BJ (cell line): ENCODE measurements around the gene RHEB. TPM values are rescaled to one million over a fixed set of nuclear protein-coding genes. Genes with fewer than 3 reads are reported as not detected.

Experiments used
- CTCF ChIA-PET: fragments of 350-600 bp; formaldehyde crosslinking; extraction: SDS; loops from one replicate; lab custom pipeline; 2021; ENCODE audit warnings: antibody characterized with exemption, inconsistent platforms; lab: Yijun Ruan, JAX
- POLR2A ChIA-PET: fragments of 300-600 bp; sonication (Branson Sonifier 250); formaldehyde crosslinking; extraction: SDS; loops from one replicate; lab custom pipeline; 2021; ENCODE audit warnings: antibody characterized with exemption; lab: Charles Lee
- DNase-seq: peaks from one replicate; pipeline ENCODE4 v3.0.0-alpha.2; 2011; ENCODE audit warnings: low read depth
- H3K27me3 ChIP-seq: 2 replicates; pipeline ENCODE4 v1.6.0; 2011; ENCODE audit warnings: low read length; ENCODE audit not compliant: control insufficient read depth, insufficient read depth
- H3K36me3 ChIP-seq: 2 replicates; pipeline ENCODE4 v1.5.1; 2011; ENCODE audit warnings: low read length; ENCODE audit not compliant: control insufficient read depth, insufficient read depth
- H3K4me3 ChIP-seq: 2 replicates; pipeline ENCODE4 v1.5.1; 2011; ENCODE audit warnings: low read depth, mild to moderate bottlenecking, control low read depth, low read length
- polyA plus RNA-seq: library from polyadenylated mRNA; depleted of rRNA; stranded (reverse); fragments of >200 nt; gene quantifications from 2 replicates; pipeline ENCODE4 v1.2.3, GENCODE V29; 2011
- TF ChIP-seq, protein P1 (sequence below): IDR thresholded peaks from 2 replicates; pipeline ENCODE4 v1.5.1; 2011; ENCODE audit warnings: low read depth, mild to moderate bottlenecking, control low read depth, inconsistent platforms, low read length, moderate library complexity; ENCODE audit not compliant: insufficient read depth

Gene RHEB
- polyA plus RNA-seq, 1 experiment, result 45.4 TPM

DNA sequence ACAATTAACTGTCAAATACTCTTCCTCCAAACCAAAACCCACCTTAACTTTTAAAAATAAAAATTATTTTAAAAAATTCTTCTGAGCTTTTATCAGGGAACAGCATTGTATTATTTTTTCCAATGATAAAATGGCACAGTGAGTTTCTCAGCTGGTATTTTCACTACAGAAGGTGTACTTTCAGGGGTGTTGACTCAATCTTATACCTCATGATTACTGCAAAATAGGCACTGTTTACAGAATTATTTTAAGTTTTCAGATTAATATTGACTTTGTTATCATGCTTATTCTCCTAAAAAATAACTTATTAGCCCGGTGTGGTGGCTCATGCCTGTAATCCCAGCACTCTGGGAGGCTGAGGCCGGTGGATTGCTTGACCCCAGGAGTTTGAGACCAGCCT lies 24.3 kb downstream of the RHEB start:
- TF ChIP-seq, protein P1, sequence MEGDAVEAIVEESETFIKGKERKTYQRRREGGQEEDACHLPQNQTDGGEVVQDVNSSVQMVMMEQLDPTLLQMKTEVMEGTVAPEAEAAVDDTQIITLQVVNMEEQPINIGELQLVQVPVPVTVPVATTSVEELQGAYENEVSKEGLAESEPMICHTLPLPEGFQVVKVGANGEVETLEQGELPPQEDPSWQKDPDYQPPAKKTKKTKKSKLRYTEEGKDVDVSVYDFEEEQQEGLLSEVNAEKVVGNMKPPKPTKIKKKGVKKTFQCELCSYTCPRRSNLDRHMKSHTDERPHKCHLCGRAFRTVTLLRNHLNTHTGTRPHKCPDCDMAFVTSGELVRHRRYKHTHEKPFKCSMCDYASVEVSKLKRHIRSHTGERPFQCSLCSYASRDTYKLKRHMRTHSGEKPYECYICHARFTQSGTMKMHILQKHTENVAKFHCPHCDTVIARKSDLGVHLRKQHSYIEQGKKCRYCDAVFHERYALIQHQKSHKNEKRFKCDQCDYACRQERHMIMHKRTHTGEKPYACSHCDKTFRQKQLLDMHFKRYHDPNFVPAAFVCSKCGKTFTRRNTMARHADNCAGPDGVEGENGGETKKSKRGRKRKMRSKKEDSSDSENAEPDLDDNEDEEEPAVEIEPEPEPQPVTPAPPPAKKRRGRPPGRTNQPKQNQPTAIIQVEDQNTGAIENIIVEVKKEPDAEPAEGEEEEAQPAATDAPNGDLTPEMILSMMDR, result no peak
- Histone ChIP-seq H3K27me3 (no peaks in the 10 kb centered on the region), H3K4me3 (no peak overlapping the region), H3K36me3 (no peaks in the 10 kb centered on the region)
- DNase-seq, result no peak
- ChIA-PET CTCF (interaction anchor here (0.8 to 1.4 kb wide), 2 partner anchors 10 to 263 kb away, joined by 3 read pairs; no protein-coding TSS in a partner anchor), POLR2A (no interaction called here)

DNA sequence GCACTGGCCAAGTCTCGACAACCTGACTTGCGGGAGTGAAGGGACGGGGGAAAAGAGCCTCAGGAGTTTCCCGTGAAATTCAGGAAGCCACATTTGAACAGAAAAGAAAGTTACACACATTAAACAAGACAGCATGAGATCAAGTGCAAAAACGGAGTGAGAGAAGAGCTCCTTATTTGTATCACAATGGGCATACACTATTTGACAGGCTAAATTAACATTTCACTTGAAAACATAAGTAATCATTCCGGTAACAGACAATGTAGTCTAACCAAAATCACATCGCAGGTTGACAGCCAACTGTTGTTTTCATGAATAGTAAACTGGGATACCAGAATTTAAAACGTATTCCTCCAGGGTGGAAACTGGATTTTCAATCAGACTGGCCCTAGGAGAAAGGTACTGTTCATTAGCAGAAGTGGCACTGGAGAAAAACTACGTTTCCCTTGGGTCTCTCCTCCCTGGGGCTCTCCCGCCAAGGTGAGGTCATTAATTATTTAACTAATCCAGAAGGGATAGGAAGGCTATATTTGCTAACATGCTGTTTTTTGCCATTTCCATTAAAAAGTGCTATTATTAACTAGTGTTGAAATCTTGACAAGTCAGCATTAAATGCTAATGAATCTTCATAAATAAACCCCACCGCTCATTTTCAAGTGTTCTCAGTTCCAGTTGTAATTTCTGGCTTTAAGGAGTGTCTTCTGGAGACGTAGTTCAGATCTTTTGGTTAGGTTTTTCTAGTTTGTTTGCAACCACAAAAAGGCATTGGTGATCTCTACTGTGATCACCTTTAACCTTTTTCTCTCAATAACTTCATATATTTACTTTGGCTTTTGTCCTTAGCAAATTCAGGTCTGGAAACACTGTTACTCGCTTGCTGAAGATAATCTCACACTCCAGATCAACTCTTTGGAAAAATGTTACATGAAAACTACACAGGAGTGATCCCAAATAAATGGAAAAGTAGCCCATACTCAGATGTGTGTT lies 25.1 kb downstream of the RHEB start:
- DNase-seq, result no peak
- ChIA-PET POLR2A (no interaction called here), CTCF (interaction anchor here (0.8 kb wide), 1 partner anchor 9 kb away, joined by 3 read pairs; no protein-coding TSS in a partner anchor)
- no peaks in the 10 kb centered on the region for H3K36me3 ChIP-seq
- H3K4me3 ChIP-seq, result no peak overlapping the region
- H3K27me3 ChIP-seq, result no peaks in the 10 kb centered on the region
- TF ChIP-seq, protein P1, result no peak

DNA sequence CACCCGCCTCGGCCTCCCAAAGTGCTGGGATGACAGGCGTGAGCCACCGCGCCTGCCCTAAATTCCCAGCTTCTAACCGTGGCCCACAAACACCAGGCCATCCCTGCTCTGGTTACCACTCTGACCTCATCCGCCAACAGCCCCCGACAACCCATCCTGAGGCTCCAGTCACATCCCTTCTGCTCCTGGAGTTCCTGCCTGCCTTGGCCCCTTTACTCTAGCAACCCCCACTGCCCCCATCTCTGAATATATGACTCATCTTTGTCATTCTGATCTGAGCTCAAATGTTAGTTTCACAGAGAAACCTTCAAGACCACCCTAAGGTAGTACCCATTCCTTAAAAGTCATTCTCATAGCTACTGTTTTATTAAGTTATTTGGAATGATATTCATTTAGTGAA lies 26.6 kb downstream of the RHEB start:
- peaks cover 2% of the 10 kb centered on the region for H3K36me3 ChIP-seq
- no peak for DNase-seq
- H3K4me3 ChIP-seq, result no peak overlapping the region
- no peaks in the 10 kb centered on the region for H3K27me3 ChIP-seq
- ChIA-PET POLR2A (no interaction called here), CTCF (interaction anchor here (1.1 kb wide), 1 partner anchor 127 kb away, joined by 4 read pairs; no protein-coding TSS in a partner anchor)
- TF ChIP-seq, protein P1, result no peak

DNA sequence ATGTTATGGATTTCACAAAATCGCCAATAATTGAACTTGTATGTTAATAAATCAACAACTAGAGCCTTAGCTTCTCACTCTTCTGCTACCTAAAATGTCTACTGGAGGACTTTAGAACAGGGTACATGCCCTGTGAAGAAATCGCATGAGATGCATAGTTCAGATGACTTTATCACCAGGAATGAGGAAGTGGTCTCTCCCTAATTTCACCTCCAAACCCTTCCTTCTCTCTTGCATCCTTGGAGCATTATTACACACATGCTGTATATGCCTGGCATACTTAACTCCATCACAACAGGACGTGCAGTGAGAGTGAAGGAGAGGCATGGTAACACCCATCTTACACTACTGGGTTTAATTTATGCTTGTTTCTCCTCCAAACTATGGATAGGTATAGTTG lies 27.8 kb downstream of the RHEB start:
- TF ChIP-seq, protein P1, result no peak
- Histone ChIP-seq H3K36me3 (peaks cover 3% of the 10 kb centered on the region), H3K27me3 (no peaks in the 10 kb centered on the region), H3K4me3 (no peak overlapping the region)
- ChIA-PET CTCF (interaction anchor here (0.7 kb wide), 1 partner anchor 155 kb away, joined by 3 read pairs; no protein-coding TSS in a partner anchor), POLR2A (no interaction called here)
- peak; percentile 62 for DNase-seq

DNA sequence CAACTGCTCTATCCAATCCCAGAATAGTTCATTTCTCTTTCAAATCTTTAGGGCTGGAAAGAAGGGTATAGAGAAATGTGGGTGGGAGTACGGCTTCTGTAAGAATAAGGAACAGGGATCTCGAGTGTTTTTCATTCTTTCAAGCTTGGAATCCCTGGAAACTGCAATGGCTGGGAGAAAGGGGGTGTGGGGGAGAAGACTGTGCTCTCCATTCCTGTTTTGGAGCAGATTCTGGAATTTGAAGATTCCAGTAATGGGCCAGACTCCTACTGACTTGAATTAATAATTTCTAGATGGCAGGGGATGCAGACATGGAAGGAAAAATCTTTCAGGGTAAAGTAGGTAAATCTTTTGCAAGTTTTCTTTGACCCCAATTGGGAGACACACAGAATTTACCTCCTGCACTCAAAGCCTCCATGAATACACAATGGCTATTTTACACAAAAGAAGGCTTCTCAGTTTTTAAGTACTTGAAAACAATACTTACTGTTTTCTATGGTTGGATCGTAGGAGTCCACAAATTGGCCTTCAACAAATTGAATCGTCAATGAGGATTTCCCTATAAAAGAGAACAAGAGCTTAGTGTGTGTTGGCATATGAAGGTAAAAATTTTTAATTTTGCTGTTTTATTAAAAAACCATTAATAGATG lies 29.1 kb downstream of the RHEB start:
- DNase-seq, result no peak
- no peaks in the 10 kb centered on the region for H3K27me3 ChIP-seq
- TF ChIP-seq, protein P1, result no peak
- CTCF ChIA-PET, result no interaction called here
- peaks cover 4% of the 10 kb centered on the region for H3K36me3 ChIP-seq
- POLR2A ChIA-PET, result no interaction called here
- H3K4me3 ChIP-seq, result no peak overlapping the region
